Tibial nerve (tissue), 4 donors: ENCODE results near the gene CMSS1. TPM values are rescaled to one million over a fixed set of nuclear protein-coding genes. Genes with fewer than 3 reads are reported as not detected.

ENCODE experiments used
- DNase-seq, 2 donors: peaks; one replicate each; pipeline ENCODE4 v3.0.0-alpha.2; 2019; ENCODE audit warnings: low spot score in 2 of 2
- H3K27ac ChIP-seq, 4 donors: fragments of 200-600 bp; sonication (generic) in 3 of 4; one replicate each; pipeline ENCODE4 v1.5.1; 2017 to 2019; ENCODE audit warnings: mild to moderate bottlenecking in 1 of 4
- H3K27me3 ChIP-seq, 2 donors: fragments of 200-600 bp; sonication (generic) in 1 of 2; one replicate each; pipeline versions ENCODE4 v1.5.1 to v1.6.0; 2017 to 2019
- H3K36me3 ChIP-seq, 3 donors: fragments of 200-600 bp; sonication (generic); one replicate each; pipeline ENCODE4 v1.5.1; 2018 to 2019
- H3K4me1 ChIP-seq, 4 donors: fragments of 200-600 bp; sonication (generic) in 3 of 4; one replicate each; pipeline ENCODE4 v1.5.1; 2017 to 2019
- H3K4me3 ChIP-seq, 4 donors: fragments of 200-600 bp; sonication (generic) in 3 of 4; one replicate each; pipeline ENCODE4 v1.5.1; 2017 to 2019; ENCODE audit warnings: mild to moderate bottlenecking in 1 of 4, moderate library complexity in 1 of 4
- H3K9me3 ChIP-seq, 4 donors: fragments of 200-600 bp; sonication (generic) in 3 of 4; one replicate each; pipeline ENCODE4 v1.5.1; 2017 to 2019
- EP300 ChIP-seq, 2 donors: sonication (generic); formaldehyde crosslinking; IDR thresholded peaks; one replicate each; pipeline ENCODE4 v1.6.1; 2017; ENCODE audit warnings: antibody characterized with exemption in 2 of 2, mild to moderate bottlenecking in 1 of 2
- POLR2A ChIP-seq, 2 donors: fragments of 450-650 bp; IDR thresholded peaks; one replicate each; pipeline ENCODE4 v1.6.1; 2017; ENCODE audit warnings: antibody characterized with exemption in 2 of 2, mild to moderate bottlenecking in 2 of 2, moderate library complexity in 2 of 2
- WGBS, 2 donors: methylation state at CpG; one replicate each; pipeline ENCODE4 v1.1.5; 2018; 5-methylcytosine and 5-hydroxymethylcytosine counted together
- total RNA-seq, 4 donors: library from RNA; depleted of rRNA; stranded (reverse); fragments of >200 nt; gene quantifications; one replicate each; pipeline ENCODE4 v1.1.0, GENCODE V29; 2016
- TF ChIP-seq, protein P1 (sequence below), 5 experiments: fragments of 200-600 bp in 3 of 5; fragments of 450-650 bp in 2 of 5; sonication (generic) in 3 of 5; IDR thresholded peaks; one replicate each; pipeline ENCODE4 v1.5.1; 2016 to 2019; ENCODE audit warnings: antibody characterized with exemption in 5 of 5, mild to moderate bottlenecking in 3 of 5, moderate library complexity in 2 of 5

CMSS1 gene
- total RNA-seq, 4 donors from 2014 or later, result 5.5 to 29.1 (median 15.7) TPM

DNA sequence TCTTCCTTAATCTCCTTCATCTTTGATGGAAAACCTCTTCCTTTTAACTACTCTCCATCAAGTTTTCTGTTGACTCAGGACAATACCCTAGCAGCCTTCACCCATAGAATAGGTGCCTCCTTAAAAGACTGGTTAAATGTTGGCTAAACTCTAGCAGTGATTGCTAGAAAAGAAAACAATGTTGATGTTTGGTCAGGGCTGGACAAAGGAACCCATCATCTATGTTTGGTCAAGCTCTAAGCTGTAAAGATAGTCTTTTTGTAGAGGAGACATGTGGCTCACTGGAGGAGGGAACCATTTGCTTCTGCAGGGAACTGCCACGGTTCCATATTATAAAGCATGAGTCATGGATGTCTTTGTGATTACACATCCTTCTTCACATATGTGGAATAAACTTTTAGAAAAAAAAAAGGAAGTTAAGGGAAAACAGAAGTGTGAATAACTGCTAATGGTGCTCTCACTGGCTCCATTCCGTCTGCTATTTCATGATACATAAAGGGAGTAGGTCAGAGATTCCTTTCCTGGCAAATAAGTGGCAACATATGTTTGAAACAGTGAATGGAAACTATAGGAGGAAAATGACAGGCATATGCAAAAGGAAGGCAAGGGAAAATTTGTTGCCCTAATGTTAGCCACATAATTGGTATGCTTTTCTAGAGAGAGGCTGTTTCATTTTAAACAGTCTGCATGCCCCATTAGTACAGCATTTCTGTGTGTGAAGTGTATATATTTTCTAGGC lies 78.2 kb downstream of the CMSS1 start:
- Histone ChIP-seq H3K9me3 (no peaks in the 10 kb centered on the region), H3K4me1 (peaks cover 0 to 17% (median 2%) of the 10 kb centered on the region in 4 donors), H3K4me3 (no peak overlapping the region), H3K27ac (peak overlapping the region in 1 of 4 donors; percentile 27), H3K36me3 (no peaks in the 10 kb centered on the region), H3K27me3 (no peaks in the 10 kb centered on the region)
- TF ChIP-seq EP300 (IDR thresholded peaks at IDR 0.05), result peak in 1 of 2 donors; percentile 38
- TF ChIP-seq, protein P1, sequence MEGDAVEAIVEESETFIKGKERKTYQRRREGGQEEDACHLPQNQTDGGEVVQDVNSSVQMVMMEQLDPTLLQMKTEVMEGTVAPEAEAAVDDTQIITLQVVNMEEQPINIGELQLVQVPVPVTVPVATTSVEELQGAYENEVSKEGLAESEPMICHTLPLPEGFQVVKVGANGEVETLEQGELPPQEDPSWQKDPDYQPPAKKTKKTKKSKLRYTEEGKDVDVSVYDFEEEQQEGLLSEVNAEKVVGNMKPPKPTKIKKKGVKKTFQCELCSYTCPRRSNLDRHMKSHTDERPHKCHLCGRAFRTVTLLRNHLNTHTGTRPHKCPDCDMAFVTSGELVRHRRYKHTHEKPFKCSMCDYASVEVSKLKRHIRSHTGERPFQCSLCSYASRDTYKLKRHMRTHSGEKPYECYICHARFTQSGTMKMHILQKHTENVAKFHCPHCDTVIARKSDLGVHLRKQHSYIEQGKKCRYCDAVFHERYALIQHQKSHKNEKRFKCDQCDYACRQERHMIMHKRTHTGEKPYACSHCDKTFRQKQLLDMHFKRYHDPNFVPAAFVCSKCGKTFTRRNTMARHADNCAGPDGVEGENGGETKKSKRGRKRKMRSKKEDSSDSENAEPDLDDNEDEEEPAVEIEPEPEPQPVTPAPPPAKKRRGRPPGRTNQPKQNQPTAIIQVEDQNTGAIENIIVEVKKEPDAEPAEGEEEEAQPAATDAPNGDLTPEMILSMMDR (IDR thresholded peaks at IDR 0.05), result no peak
- DNase-seq, result no peak
- 40 to 55% methylated on average over 2 of the region's 2 CpGs for WGBS, 2 donors

DNA sequence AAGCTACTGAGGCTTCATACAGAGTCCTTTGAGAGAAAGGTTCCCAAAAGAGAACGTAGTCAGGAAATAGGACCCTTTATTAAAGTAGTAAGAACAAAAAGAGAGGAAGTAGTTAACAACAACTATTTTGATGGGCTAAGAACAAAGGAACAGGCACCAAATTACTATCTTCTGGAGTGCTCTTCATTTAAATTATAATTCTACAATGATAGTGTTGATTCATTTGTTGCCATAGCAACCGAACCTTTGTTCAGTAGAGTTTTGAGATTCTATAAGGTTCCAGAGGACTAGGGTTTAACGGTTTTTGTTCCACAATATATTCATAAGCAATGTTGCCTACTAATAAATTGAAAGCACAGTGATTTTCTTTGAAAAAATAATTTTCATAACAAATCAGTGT lies 78.8 kb downstream of the CMSS1 start:
- no peaks in the 10 kb centered on the region for H3K9me3 ChIP-seq
- H3K4me1 ChIP-seq, result peaks cover 0 to 23% (median 4%) of the 10 kb centered on the region in 4 donors
- H3K4me3 ChIP-seq, result no peak overlapping the region
- H3K36me3 ChIP-seq, result no peaks in the 10 kb centered on the region
- DNase-seq, result no peak
- peak overlapping the region in 2 of 4 donors; percentile 18 to 27 for H3K27ac ChIP-seq
- TF ChIP-seq, protein P1 (IDR thresholded peaks at IDR 0.05), result no peak
- TF ChIP-seq EP300 (IDR thresholded peaks at IDR 0.05) (no peak), POLR2A (IDR thresholded peaks at IDR 0.05) (no peak)
- whole genome bisulfite sequencing, 2 donors, result 61 to 73% methylated on average over 3 of the region's 3 CpGs
- no peaks in the 10 kb centered on the region for H3K27me3 ChIP-seq

DNA sequence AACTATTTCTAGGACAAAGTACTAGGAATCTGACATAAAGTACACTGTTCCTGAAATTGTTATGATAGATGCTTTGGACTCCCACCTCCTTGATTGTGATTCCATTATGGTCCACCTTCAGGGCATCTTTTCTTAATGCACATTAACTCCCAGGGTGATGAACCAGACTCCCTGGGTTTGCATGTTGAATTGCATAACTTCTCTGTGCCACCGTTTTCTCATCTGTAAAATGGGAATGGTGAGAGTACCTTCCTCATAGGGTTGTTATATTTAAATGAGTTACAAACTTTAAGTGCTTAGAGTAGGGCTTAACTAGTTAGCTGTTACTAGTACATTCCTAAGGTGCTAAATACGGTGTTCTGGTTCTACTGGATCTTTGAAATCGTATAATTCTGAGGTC lies 81.9 kb downstream of the CMSS1 start:
- H3K4me1 ChIP-seq, result peaks cover 0 to 38% (median 11%) of the 10 kb centered on the region in 4 donors
- no peaks in the 10 kb centered on the region for H3K36me3 ChIP-seq
- H3K9me3 ChIP-seq, result no peaks in the 10 kb centered on the region
- TF ChIP-seq, protein P1 (IDR thresholded peaks at IDR 0.05), result no peak
- TF ChIP-seq POLR2A (IDR thresholded peaks at IDR 0.05), result no peak
- no peak for TF ChIP-seq EP300 (IDR thresholded peaks at IDR 0.05)
- H3K27ac ChIP-seq, result no peak overlapping the region
- no peak for DNase-seq
- no peaks in the 10 kb centered on the region for H3K27me3 ChIP-seq
- 96 to 98% methylated on average over 3 of the region's 3 CpGs for WGBS, 2 donors
- no peak overlapping the region for H3K4me3 ChIP-seq

DNA sequence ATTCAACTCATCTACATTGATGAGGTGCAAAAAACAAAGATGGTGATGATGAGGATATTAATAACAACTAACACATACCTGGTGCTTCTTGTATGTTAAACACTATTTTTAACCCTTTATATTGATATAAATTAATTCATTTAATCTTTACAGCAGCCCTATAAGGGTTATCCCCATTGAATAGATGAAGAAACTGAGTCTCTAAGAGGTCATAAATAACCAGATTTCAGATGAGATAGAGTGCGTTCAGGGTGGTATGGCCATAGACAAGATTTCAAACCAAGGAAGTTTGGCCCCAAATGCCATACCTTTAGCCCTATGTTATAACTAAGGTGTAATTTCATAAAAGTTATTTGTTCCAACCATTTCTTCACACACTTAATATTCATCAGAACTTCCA lies 82.6 kb downstream of the CMSS1 start:
- TF ChIP-seq POLR2A (IDR thresholded peaks at IDR 0.05) (no peak), EP300 (IDR thresholded peaks at IDR 0.05) (no peak)
- TF ChIP-seq, protein P1 (IDR thresholded peaks at IDR 0.05), result no peak
- H3K4me1 ChIP-seq, result peaks cover 0 to 38% (median 11%) of the 10 kb centered on the region in 4 donors
- peak overlapping the region in 1 of 4 donors; percentile 57 for H3K27ac ChIP-seq
- no peaks in the 10 kb centered on the region for H3K9me3 ChIP-seq
- 97 to 98% methylated on average over 1 of the region's 1 CpG for WGBS, 2 donors
- DNase-seq, result no peak
- no peaks in the 10 kb centered on the region for H3K36me3 ChIP-seq
- no peaks in the 10 kb centered on the region for H3K27me3 ChIP-seq
- H3K4me3 ChIP-seq, result no peak overlapping the region

DNA sequence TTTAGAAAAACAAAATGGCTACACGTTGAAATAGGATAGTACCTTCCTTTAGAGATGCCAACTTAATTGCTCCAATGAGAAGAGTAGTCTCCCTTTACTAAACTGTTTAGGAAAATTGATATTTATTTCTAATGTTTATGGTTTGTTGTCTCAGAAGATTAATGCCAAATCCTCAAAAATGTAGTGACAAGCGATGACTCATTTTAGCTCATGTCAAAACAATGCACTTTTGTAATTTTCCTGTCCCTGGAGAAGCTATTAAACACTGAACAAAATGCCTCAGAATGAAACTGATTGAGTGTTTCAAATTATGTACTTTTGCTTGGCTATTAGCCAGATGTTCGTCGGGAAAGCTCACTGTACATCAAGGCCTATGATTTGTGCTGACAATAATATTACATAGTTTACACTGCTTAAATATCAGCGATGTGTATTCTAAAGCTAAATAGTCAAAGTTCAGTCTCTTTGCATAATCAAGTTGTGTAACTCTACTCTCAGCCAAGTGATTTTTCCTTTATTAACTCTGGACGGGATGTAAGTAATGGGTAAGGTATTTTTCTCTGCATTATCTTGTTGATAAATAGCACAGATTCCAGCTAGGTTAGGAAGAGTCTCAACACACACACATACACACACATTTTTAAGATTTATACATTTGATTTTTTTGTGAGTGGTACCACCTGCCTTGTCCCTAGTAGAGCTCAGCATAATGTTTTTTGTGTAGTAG lies 83.7 kb downstream of the CMSS1 start:
- peak overlapping the region in 2 of 4 donors; percentile 57 to 62 for H3K27ac ChIP-seq
- H3K27me3 ChIP-seq, result no peaks in the 10 kb centered on the region
- WGBS, 2 donors, result 11 to 12% methylated on average over 6 of the region's 6 CpGs
- H3K4me1 ChIP-seq, result peaks cover 0 to 35% (median 11%) of the 10 kb centered on the region in 4 donors
- no peak for DNase-seq
- H3K4me3 ChIP-seq, result no peak overlapping the region
- no peaks in the 10 kb centered on the region for H3K9me3 ChIP-seq
- peak; percentile 25 to 76 for TF ChIP-seq EP300 (IDR thresholded peaks at IDR 0.05)
- no peak for TF ChIP-seq POLR2A (IDR thresholded peaks at IDR 0.05)
- TF ChIP-seq, protein P1 (IDR thresholded peaks at IDR 0.05), result no peak
- no peaks in the 10 kb centered on the region for H3K36me3 ChIP-seq
